Gastroesophageal sphincter (tissue), 3 donors: ENCODE results near the gene KRT6B.

ENCODE experiments used
- CTCF ChIP-seq, 4 experiments: fragments of 200-600 bp in 2 of 4; fragments of 450-650 bp in 2 of 4; sonication (generic) in 1 of 4; IDR thresholded peaks; one replicate each; pipeline ENCODE4 v1.5.1; 2017 to 2019; ENCODE audit warnings: antibody characterized with exemption in 4 of 4, mild to moderate bottlenecking in 2 of 4, moderate library complexity in 2 of 4
- EP300 ChIP-seq: sonication (generic); formaldehyde crosslinking; IDR thresholded peaks from one replicate; pipeline ENCODE4 v1.6.1; 2017; ENCODE audit warnings: antibody characterized with exemption, mild to moderate bottlenecking
- POLR2A ChIP-seq, 2 donors: fragments of 450-650 bp; IDR thresholded peaks; one replicate each; pipeline ENCODE4 v1.6.1; 2017; ENCODE audit warnings: antibody characterized with exemption in 2 of 2, mild to moderate bottlenecking in 2 of 2, moderate library complexity in 1 of 2
- POLR2AphosphoS5 ChIP-seq: sonication (generic); formaldehyde crosslinking; IDR thresholded peaks from one replicate; pipeline ENCODE4 v1.6.1; 2017; ENCODE audit warnings: antibody characterized with exemption

DNA sequence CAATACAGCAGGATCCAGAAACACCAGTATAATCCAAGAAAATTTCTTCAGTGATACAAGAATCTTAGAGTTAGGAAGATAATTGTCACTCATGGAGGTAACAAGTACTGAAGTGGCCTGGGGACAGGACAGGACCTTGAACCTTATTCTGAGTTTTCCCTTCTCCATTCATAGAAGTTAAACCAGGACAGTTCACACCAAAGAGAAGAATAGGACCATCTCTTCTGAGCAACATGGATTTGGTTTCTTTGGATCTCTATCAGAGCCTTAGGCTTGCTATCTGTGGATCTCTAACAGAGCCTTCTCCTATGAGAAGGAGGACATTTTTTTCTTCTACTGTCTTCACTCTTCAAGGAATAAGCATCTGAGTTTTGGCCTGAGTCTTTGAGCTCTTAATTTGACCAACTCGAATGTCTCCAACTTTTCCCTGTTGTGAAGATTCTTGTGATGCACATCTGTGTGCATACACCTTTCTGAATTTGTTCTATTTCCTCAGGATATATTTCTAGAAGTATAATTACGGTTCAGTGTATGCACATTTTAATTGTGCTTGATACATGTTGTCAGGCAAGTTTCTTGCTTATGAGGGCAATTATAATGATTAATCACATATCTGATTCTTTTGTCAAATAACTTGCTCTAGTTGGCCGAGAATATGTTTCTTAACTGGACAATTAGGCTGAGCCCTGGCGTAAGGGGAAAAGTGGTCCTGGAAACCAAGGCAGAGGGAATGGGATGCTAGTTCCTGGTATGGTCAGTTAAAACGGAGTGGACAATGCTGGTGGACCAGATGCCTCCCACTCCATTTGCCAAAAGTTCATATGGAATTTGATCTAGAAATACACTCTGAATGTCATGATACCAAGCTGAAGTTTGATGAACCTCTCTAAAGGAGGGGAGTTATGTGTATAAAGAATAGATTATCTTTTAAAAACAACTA, 34.5 kb upstream of the KRT6B start:
- no peak for TF ChIP-seq POLR2AphosphoS5
- TF ChIP-seq CTCF (IDR thresholded peaks at IDR 0.05): no peak
- no peak for TF ChIP-seq EP300
- TF ChIP-seq POLR2A (IDR thresholded peaks at IDR 0.05): no peak
